Measurements from ENCODE around the gene SF3B6. TPM values are rescaled to one million over a fixed set of nuclear protein-coding genes. Genes with fewer than 3 reads are reported as not detected.
"Not testable (repeated sequence)": the region's sequence is repeated elsewhere in the genome, so short reads cannot be mapped to it uniquely, and the experiment has no call there.

Gene SF3B6
- total RNA-seq, 1 donor from 2014 or later: 88.2 TPM

DNA sequence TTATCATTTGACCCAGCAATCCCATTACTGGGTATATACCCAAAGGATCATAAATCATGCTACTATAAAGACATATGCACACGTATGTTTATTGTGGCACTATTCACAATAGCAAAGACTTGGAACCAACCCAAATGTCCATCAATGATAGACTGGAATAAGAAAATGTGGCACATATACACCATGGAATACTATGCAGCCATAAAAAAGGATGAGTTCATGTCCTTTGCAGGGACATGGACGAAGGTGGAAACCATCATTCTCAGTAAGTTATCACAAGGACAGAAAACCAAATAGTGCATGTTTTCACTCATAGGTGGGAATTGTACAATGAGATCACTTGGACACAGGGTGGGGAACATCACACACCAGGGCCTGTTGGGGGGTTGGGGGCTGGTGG lies 24.6 kb upstream of the SF3B6 start:
- H3K27ac ChIP-seq (ENCODE audit: low read depth, low read length); H3K9ac ChIP-seq (ENCODE audit: low read depth in 1 of 3, low read length in 3 of 3); H3K27me3 ChIP-seq (ENCODE audit: control insufficient read depth in 3 of 3, insufficient read depth in 3 of 3, low read length in 3 of 3); H3K4me3 ChIP-seq (ENCODE audit: low read length in 3 of 3); H3K4me1 ChIP-seq (ENCODE audit: control insufficient read depth in 3 of 3, insufficient read depth in 3 of 3, low read length in 3 of 3); H3K36me3 ChIP-seq (ENCODE audit: control insufficient read depth in 3 of 3, insufficient read depth in 3 of 3, low read length in 3 of 3); H3K9me3 ChIP-seq (ENCODE audit: control insufficient read depth in 3 of 3, low read length in 3 of 3): not testable (repeated sequence)

DNA sequence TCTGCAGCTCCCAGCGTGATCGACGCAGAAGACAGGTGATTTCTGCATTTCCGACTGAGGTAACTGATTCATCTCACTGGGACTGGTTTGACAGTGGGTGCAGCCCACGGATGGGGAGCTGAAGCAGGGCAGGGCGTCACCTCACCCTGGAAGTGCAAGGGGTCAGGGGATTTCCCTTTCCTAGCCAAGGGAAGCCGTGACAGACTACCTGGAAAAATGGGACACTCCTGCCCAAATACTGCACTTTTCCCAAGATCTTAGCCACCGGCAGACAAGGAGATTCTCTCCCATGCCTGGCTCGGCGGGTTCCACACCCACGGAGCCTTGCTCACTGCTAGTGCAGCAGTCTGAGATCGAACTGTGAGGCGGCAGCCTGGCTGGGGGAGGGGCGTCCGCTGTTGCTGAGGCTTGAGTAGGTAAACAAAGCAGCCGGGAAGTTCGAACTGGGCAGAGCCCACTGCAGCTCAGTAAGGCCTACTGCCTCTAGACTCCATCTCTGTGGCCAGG lies 19.1 kb upstream of the SF3B6 start:
- not testable (repeated sequence) for H3K27ac ChIP-seq (ENCODE audit: low read depth, low read length); H3K36me3 ChIP-seq (ENCODE audit: control insufficient read depth in 3 of 3, insufficient read depth in 3 of 3, low read length in 3 of 3); H3K27me3 ChIP-seq (ENCODE audit: control insufficient read depth in 3 of 3, insufficient read depth in 3 of 3, low read length in 3 of 3); H3K4me1 ChIP-seq (ENCODE audit: control insufficient read depth in 3 of 3, insufficient read depth in 3 of 3, low read length in 3 of 3); H3K9ac ChIP-seq (ENCODE audit: low read depth in 1 of 3, low read length in 3 of 3); H3K9me3 ChIP-seq (ENCODE audit: control insufficient read depth in 3 of 3, low read length in 3 of 3); H3K4me3 ChIP-seq (ENCODE audit: low read length in 3 of 3)

DNA sequence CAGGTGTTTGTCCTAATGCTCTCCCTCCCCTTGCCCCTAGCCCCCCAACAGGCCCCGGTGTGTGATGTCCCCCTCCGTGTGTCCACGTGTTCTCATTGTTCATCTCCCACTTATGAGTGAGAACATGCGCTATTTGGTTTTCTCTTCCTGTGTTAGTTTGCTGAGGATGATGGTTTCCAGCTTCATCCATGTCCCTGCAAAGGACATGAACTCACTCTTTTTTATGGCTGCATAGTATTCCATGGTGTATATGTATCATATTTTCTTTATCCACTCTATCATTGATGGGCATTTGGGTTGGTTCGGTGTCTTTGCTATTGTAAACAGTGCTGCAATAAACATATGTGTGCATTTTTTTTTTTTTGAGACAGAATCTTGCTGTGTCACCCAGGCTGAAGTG lies 17.1 kb upstream of the SF3B6 start:
- not testable (repeated sequence) for H3K27me3 ChIP-seq (ENCODE audit: control insufficient read depth in 3 of 3, insufficient read depth in 3 of 3, low read length in 3 of 3); H3K27ac ChIP-seq (ENCODE audit: low read depth, low read length); H3K36me3 ChIP-seq (ENCODE audit: control insufficient read depth in 3 of 3, insufficient read depth in 3 of 3, low read length in 3 of 3); H3K4me1 ChIP-seq (ENCODE audit: control insufficient read depth in 3 of 3, insufficient read depth in 3 of 3, low read length in 3 of 3); H3K4me3 ChIP-seq (ENCODE audit: low read length in 3 of 3); H3K9ac ChIP-seq (ENCODE audit: low read depth in 1 of 3, low read length in 3 of 3); H3K9me3 ChIP-seq (ENCODE audit: control insufficient read depth in 3 of 3, low read length in 3 of 3)

DNA sequence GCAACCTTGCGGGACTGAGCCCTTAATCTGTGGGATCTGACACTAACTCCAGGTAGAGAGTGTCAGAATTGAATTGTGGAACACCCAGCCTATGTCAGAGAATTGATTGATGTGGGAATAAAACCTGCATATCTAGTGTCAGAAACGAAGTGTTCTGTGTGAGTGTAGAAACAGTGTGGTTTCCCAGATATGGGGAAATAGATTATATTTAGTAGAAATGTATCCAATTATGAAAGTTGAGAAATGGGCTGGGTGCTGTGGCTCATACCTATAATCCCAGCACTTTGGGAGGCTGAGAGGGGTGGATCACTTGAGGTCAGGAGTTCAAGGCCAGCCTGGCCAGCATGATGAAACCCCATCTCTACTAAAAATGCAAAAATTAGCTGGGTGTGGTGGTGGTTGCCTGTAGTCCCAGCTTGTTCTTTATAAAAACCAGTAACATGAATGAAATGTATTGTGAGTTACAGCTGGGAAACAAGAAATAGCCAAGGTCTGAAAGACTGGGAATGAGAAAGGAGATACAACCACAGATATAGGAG lies 12.8 kb upstream of the SF3B6 start:
- Histone ChIP-seq H3K9me3 (ENCODE audit: control insufficient read depth in 3 of 3, low read length in 3 of 3) (no peaks in the 10 kb centered on the region), H3K9ac (ENCODE audit: low read depth in 1 of 3, low read length in 3 of 3) (no peak overlapping the region), H3K4me3 (ENCODE audit: low read length in 3 of 3) (no peak overlapping the region), H3K36me3 (ENCODE audit: control insufficient read depth in 3 of 3, insufficient read depth in 3 of 3, low read length in 3 of 3) (peaks cover 0 to 2% (median 0%) of the 10 kb centered on the region in 3 donors), H3K27me3 (ENCODE audit: control insufficient read depth in 3 of 3, insufficient read depth in 3 of 3, low read length in 3 of 3) (no peaks in the 10 kb centered on the region), H3K4me1 (ENCODE audit: control insufficient read depth in 3 of 3, insufficient read depth in 3 of 3, low read length in 3 of 3) (peaks cover 9 to 17% (median 12%) of the 10 kb centered on the region in 3 donors), H3K27ac (ENCODE audit: low read depth, low read length) (no peak overlapping the region)

DNA sequence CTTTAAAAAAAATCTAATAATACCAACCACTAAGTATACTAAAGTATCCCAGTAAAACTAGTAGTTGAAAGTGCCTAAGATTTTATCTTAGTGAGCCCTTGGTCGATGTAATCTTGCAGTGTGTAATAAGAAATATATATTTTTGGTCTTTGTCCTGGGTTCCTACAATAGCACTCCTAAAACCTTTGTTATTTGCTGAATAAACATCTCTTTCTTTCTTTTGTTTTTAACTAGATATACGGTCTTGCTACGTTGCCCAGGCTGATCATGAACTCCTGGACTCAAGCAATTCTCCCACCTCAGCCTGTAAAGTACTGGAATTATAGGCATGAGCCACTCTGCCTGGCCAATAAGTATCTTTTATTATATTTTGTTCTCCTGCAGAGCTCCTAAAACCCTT lies 10.9 kb upstream of the SF3B6 start:
- Histone ChIP-seq H3K36me3 (ENCODE audit: control insufficient read depth in 3 of 3, insufficient read depth in 3 of 3, low read length in 3 of 3) (peaks cover 3 to 7% (median 4%) of the 10 kb centered on the region in 3 donors), H3K27ac (ENCODE audit: low read depth, low read length) (no peak overlapping the region), H3K4me3 (ENCODE audit: low read length in 3 of 3) (no peak overlapping the region), H3K9me3 (ENCODE audit: control insufficient read depth in 3 of 3, low read length in 3 of 3) (no peaks in the 10 kb centered on the region), H3K9ac (ENCODE audit: low read depth in 1 of 3, low read length in 3 of 3) (no peak overlapping the region), H3K4me1 (ENCODE audit: control insufficient read depth in 3 of 3, insufficient read depth in 3 of 3, low read length in 3 of 3) (peaks cover 16 to 27% (median 18%) of the 10 kb centered on the region in 3 donors), H3K27me3 (ENCODE audit: control insufficient read depth in 3 of 3, insufficient read depth in 3 of 3, low read length in 3 of 3) (no peaks in the 10 kb centered on the region)

DNA sequence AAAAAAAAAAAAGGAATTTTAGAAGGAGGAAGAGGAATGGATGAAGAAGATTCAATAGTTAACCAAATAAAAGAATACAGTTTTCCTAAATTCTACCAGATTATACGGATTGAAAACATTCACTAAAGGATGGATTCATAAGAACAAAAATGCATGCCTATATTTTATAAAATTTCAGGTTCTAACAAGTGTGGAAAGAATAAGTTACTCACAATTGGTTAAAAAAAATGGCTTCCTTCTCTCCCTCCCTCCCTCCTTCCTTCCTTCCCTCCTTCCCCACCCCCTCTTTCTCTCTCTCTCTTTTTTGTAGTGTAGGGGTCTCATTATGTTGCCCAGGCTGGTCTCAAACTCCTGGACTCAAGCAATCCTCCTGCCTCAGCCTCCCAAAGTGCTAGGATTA lies 10.1 kb upstream of the SF3B6 start:
- Histone ChIP-seq H3K4me3 (ENCODE audit: low read length in 3 of 3) (no peak overlapping the region), H3K4me1 (ENCODE audit: control insufficient read depth in 3 of 3, insufficient read depth in 3 of 3, low read length in 3 of 3) (peaks cover 16 to 27% (median 18%) of the 10 kb centered on the region in 3 donors), H3K27ac (ENCODE audit: low read depth, low read length) (no peak overlapping the region), H3K9ac (ENCODE audit: low read depth in 1 of 3, low read length in 3 of 3) (no peak overlapping the region), H3K36me3 (ENCODE audit: control insufficient read depth in 3 of 3, insufficient read depth in 3 of 3, low read length in 3 of 3) (peaks cover 6 to 7% (median 7%) of the 10 kb centered on the region in 3 donors), H3K9me3 (ENCODE audit: control insufficient read depth in 3 of 3, low read length in 3 of 3) (no peaks in the 10 kb centered on the region), H3K27me3 (ENCODE audit: control insufficient read depth in 3 of 3, insufficient read depth in 3 of 3, low read length in 3 of 3) (no peaks in the 10 kb centered on the region)

DNA sequence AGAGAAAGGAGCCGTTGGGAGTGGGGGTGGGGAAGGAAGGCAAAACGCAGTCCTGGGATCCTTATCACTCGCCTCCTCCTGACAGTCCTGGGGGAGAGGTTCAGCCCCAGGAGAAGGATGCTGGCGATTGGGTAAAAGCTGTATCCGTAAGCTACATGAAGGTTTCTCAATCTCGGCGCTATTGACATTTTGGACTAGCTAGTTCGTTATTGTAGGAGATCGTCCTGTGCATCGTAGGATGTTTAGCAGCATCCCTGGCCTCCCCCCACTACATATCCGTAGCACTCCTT lies 9.0 kb upstream of the SF3B6 start:
- Histone ChIP-seq H3K27me3 (ENCODE audit: control insufficient read depth in 3 of 3, insufficient read depth in 3 of 3, low read length in 3 of 3) (no peaks in the 10 kb centered on the region), H3K36me3 (ENCODE audit: control insufficient read depth in 3 of 3, insufficient read depth in 3 of 3, low read length in 3 of 3) (peaks cover 6 to 11% (median 8%) of the 10 kb centered on the region in 3 donors), H3K4me3 (ENCODE audit: low read length in 3 of 3) (peak overlapping the region; percentile 80 to 84 (median 82)), H3K4me1 (ENCODE audit: control insufficient read depth in 3 of 3, insufficient read depth in 3 of 3, low read length in 3 of 3) (peaks cover 16 to 27% (median 18%) of the 10 kb centered on the region in 3 donors), H3K27ac (ENCODE audit: low read depth, low read length) (peak overlapping the region; percentile 77), H3K9me3 (ENCODE audit: control insufficient read depth in 3 of 3, low read length in 3 of 3) (no peaks in the 10 kb centered on the region), H3K9ac (ENCODE audit: low read depth in 1 of 3, low read length in 3 of 3) (peak overlapping the region; percentile 52 to 85 (median 81))

DNA sequence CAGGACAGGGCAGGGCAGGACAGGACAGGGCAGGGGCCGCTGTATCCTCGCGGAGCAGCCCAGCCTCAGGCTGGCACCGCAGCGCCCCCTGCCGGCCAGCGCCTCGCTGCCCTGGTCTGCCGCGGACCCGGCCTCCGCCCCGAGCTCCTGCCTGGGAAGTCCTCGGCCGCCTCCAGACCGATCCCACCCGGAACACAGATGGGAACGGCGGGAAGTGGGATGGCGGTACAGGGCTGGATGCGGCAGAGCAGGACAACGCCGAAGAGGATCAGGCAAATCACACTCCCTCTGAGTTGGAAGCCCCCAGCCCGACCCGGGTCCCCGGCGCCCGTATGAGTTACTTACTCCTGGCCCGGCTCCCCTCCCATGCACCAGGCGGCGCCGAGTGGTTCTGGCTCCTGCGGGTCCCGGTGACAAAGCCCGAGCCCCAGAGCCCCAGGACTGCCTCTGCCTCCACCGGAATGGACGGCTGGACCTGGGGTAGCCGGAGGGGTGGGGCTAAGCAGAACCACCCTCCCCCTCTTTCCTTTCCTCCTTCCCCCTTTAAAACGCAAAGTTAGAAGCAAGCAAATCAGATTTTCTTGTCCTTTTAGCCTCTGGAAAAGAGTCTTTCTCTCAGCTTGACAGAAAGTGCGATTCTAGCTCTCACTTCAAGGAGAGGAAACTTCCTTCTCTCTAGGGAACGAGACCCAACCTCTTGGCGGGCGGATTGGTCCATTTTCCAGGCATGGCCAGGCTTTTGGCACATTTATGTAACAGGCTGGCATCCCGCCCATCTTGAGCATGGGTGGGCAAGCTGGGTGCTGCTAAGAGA lies 8.5 kb upstream of the SF3B6 start, which contains the start of gene TP53I3:
TP53I3 (minus strand) TSS at position 449 of the 814 bp plus-strand sequence. CDS start 508 bp downstream, outside the sequence.
- peaks cover 16 to 27% (median 18%) of the 10 kb centered on the region in 3 donors for H3K4me1 ChIP-seq (ENCODE audit: control insufficient read depth in 3 of 3, insufficient read depth in 3 of 3, low read length in 3 of 3)
- peaks cover 6 to 11% (median 8%) of the 10 kb centered on the region in 3 donors for H3K36me3 ChIP-seq (ENCODE audit: control insufficient read depth in 3 of 3, insufficient read depth in 3 of 3, low read length in 3 of 3)
- peak within 1 kb of the TSS; percentile 77 for H3K27ac ChIP-seq (ENCODE audit: low read depth, low read length)
- H3K9ac ChIP-seq (ENCODE audit: low read depth in 1 of 3, low read length in 3 of 3): peak within 1 kb of the TSS; percentile 72 to 85 (median 81)
- H3K27me3 ChIP-seq (ENCODE audit: control insufficient read depth in 3 of 3, insufficient read depth in 3 of 3, low read length in 3 of 3): no peaks in the 10 kb centered on the region
- H3K4me3 ChIP-seq (ENCODE audit: low read length in 3 of 3): peak within 1 kb of the TSS; percentile 80 to 84 (median 82)
- H3K9me3 ChIP-seq (ENCODE audit: control insufficient read depth in 3 of 3, low read length in 3 of 3): no peaks in the 10 kb centered on the region

DNA sequence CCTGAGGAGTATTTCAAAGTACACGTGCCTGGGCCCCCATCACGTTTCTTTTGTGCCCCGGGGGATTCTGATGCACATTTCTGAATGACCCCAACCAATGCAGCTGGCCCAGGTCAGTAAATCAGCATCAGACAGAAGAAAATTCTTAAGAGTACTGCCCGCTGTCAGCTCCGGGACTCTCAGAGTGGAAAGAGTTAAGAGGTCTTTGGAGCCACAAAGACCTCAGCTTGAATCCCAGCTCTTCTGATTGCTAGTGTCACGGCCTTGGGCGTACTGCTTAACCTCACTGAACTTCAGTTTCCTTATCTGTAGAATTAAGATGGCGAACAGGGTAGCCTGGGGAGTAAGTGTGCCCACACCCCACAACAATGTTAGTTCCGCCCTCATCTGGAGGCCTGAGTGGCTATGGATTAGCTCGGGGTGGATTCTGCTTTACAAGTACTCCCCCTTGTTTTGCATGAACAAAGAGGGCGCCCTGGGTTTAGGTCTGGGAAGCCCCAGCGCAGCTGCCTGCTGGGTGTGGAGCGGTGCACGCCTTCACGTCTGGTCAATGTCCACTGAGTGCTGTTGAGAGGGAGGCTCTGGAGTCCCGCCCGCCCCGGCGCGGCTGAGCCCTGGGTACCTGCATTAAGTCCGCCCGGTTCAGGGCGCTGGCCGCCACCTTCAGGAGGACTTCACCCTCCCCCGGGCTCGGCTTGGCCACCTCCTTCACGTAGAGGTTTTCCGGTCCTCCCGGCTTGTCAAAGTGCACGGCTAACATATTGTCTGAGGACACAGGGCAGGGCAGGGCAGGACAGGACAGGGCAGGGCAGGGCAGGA lies 7.7 kb upstream of the SF3B6 start:
- H3K36me3 ChIP-seq (ENCODE audit: control insufficient read depth in 3 of 3, insufficient read depth in 3 of 3, low read length in 3 of 3): peaks cover 6 to 11% (median 10%) of the 10 kb centered on the region in 3 donors
- no peaks in the 10 kb centered on the region for H3K27me3 ChIP-seq (ENCODE audit: control insufficient read depth in 3 of 3, insufficient read depth in 3 of 3, low read length in 3 of 3)
- H3K4me1 ChIP-seq (ENCODE audit: control insufficient read depth in 3 of 3, insufficient read depth in 3 of 3, low read length in 3 of 3): peaks cover 16 to 27% (median 18%) of the 10 kb centered on the region in 3 donors
- H3K9me3 ChIP-seq (ENCODE audit: control insufficient read depth in 3 of 3, low read length in 3 of 3): no peaks in the 10 kb centered on the region
- peak overlapping the region; percentile 76 to 84 (median 82) for H3K4me3 ChIP-seq (ENCODE audit: low read length in 3 of 3)
- H3K27ac ChIP-seq (ENCODE audit: low read depth, low read length): peak overlapping the region; percentile 77
- H3K9ac ChIP-seq (ENCODE audit: low read depth in 1 of 3, low read length in 3 of 3): peak overlapping the region; percentile 72 to 85 (median 81)
